PC-3 (cell line): ENCODE data around the gene FHIP1A.

Experiments
- EZH2 ChIP-seq: fragments of 300-600 bp; sonication (generic); IDR thresholded peaks from one replicate; pipeline ENCODE4 v1.6.1; 2017; ENCODE audit warnings: antibody characterized with exemption, mild to moderate bottlenecking, low read length; ENCODE audit not compliant: unreplicated experiment
- EZH2phosphoT487 ChIP-seq: fragments of 300-600 bp; sonication (generic); IDR thresholded peaks from 2 replicates; pipeline ENCODE4 v1.6.1; 2018; ENCODE audit warnings: mild to moderate bottlenecking, antibody characterized with exemption, low read length, borderline replicate concordance
- TF ChIP-seq, protein P1 (sequence below): fragments of 300-600 bp; sonication (generic); conservative IDR thresholded peaks from 2 replicates; pipeline ENCODE4 v1.5.1; 2017; ENCODE audit warnings: antibody characterized with exemption, low read depth, mild to moderate bottlenecking, low read length

DNA sequence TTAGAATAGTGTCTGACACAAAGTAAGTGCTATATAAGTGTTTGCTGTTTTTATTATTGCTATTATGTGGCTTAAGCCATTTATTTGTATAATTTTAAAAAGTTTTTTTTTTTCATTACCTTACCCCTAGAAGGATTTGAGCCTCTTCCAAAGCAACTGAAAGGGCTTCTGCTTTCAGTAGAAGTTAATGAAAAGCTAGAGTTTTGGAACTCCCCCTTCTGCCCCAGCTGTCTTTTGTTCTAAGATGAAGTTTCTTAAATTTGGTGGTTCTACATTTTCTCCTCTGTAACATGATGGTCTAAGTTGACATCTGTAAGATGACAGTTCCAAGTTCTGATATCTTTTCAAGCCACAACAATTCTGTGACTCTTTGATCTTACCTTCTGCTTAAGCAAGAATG is 30.3 kb downstream of the FHIP1A start:
- TF ChIP-seq, protein P1, sequence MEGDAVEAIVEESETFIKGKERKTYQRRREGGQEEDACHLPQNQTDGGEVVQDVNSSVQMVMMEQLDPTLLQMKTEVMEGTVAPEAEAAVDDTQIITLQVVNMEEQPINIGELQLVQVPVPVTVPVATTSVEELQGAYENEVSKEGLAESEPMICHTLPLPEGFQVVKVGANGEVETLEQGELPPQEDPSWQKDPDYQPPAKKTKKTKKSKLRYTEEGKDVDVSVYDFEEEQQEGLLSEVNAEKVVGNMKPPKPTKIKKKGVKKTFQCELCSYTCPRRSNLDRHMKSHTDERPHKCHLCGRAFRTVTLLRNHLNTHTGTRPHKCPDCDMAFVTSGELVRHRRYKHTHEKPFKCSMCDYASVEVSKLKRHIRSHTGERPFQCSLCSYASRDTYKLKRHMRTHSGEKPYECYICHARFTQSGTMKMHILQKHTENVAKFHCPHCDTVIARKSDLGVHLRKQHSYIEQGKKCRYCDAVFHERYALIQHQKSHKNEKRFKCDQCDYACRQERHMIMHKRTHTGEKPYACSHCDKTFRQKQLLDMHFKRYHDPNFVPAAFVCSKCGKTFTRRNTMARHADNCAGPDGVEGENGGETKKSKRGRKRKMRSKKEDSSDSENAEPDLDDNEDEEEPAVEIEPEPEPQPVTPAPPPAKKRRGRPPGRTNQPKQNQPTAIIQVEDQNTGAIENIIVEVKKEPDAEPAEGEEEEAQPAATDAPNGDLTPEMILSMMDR = no peak
- no peak for TF ChIP-seq EZH2
- no peak for TF ChIP-seq EZH2phosphoT487
